Thoracic aorta (tissue), 2 donors: ENCODE measurements around the gene MLLT10. TPM values are rescaled to one million over a fixed set of nuclear protein-coding genes. Genes with fewer than 3 reads are reported as not detected.

Source experiments
- ATAC-seq: fragments of 150-250 bp; one replicate; pipeline ENCODE4 v1.8.0; 2017; ENCODE audit warnings: low read depth; ENCODE audit not compliant: insufficient number of reproducible peaks, low FRiP score
- DNase-seq: peaks from one replicate; pipeline ENCODE4 v3.0.0-alpha.2; 2020; ENCODE audit warnings: low spot score
- H3K27ac ChIP-seq, 2 donors: fragments of 200-600 bp; sonication (generic); 1 replicate in 1 of 2; 2 replicates in 1 of 2; pipeline ENCODE4 v1.5.1; 2016; ENCODE audit warnings: mild to moderate bottlenecking in 2 of 2, moderate library complexity in 2 of 2
- H3K27me3 ChIP-seq: fragments of 200-600 bp; sonication (generic); replicated peaks from 2 replicates; pipeline ENCODE4 v1.6.0; 2016; ENCODE audit warnings: mild to moderate bottlenecking; ENCODE audit not compliant: insufficient read depth
- H3K36me3 ChIP-seq: fragments of 200-600 bp; sonication (generic); one replicate; pipeline ENCODE4 v1.5.1; 2016
- H3K4me1 ChIP-seq, 2 donors: fragments of 200-600 bp; sonication (generic); 1 replicate in 1 of 2; 2 replicates in 1 of 2; pipeline versions ENCODE4 v1.5.1 to v1.6.0; 2016; ENCODE audit warnings: low read depth in 2 of 2, mild to moderate bottlenecking in 1 of 2; ENCODE audit not compliant: control insufficient read depth in 1 of 2
- H3K4me3 ChIP-seq: fragments of 200-600 bp; sonication (generic); 2 replicates; pipeline ENCODE4 v1.5.1; 2016; ENCODE audit warnings: mild to moderate bottlenecking
- H3K9me3 ChIP-seq: fragments of 200-600 bp; sonication (generic); 2 replicates; pipeline ENCODE4 v1.5.1; 2016
- total RNA-seq, 2 donors: library from RNA; depleted of rRNA; stranded (reverse); fragments of >200 nt; gene quantifications; one replicate each; pipeline versions ENCODE4 v1.1.0 to v1.2.3, GENCODE V29; 2016
- TF ChIP-seq, protein P1 (sequence below): fragments of 200-600 bp; sonication (generic); IDR thresholded peaks from one replicate; pipeline ENCODE4 v1.5.1; 2019; ENCODE audit warnings: antibody characterized with exemption

The MLLT10 gene
- total RNA-seq, 2 donors from 2014 or later, result 35.1 to 54.7 TPM

DNA sequence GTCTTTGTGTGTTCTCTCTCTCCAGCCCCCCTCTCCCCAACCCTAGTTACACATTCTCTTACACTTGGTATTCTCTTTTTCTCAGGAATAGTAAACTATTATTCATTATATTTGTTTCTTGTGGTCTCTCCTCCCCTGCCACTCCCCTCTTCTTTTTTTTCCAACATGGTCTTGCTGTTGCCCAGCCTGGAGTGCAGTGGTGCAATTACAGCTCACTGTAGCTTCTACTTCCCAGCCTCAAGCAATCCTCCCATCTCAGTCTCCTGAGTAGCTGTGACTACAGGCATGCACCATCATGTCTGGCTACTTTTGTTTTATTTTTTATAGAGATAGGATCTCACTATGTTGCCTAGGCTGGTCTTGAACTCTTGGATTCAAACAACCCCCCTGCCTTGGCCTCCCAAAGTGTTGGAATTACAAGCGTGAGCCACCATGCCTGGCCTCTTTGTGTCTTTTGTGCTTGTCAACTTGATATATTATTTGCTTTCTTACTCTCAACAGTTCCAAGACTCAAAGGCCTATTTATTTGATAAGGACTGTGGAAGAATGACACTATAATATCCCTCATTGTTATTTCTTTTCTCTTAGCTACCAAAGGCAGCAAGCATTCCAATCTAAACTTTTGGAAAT lies 66.9 kb downstream of the MLLT10 start:
- H3K36me3 ChIP-seq, result no peaks in the 10 kb centered on the region
- H3K9me3 ChIP-seq, result no peaks in the 10 kb centered on the region
- peaks cover 0 to 17% of the 10 kb centered on the region in 2 donors for H3K4me1 ChIP-seq
- H3K27me3 ChIP-seq, result no peaks in the 10 kb centered on the region
- no peak overlapping the region for H3K27ac ChIP-seq
- no peak overlapping the region for H3K4me3 ChIP-seq
- no peak for DNase-seq
- no peak for ATAC-seq
- TF ChIP-seq, protein P1, sequence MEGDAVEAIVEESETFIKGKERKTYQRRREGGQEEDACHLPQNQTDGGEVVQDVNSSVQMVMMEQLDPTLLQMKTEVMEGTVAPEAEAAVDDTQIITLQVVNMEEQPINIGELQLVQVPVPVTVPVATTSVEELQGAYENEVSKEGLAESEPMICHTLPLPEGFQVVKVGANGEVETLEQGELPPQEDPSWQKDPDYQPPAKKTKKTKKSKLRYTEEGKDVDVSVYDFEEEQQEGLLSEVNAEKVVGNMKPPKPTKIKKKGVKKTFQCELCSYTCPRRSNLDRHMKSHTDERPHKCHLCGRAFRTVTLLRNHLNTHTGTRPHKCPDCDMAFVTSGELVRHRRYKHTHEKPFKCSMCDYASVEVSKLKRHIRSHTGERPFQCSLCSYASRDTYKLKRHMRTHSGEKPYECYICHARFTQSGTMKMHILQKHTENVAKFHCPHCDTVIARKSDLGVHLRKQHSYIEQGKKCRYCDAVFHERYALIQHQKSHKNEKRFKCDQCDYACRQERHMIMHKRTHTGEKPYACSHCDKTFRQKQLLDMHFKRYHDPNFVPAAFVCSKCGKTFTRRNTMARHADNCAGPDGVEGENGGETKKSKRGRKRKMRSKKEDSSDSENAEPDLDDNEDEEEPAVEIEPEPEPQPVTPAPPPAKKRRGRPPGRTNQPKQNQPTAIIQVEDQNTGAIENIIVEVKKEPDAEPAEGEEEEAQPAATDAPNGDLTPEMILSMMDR, result no peak

DNA sequence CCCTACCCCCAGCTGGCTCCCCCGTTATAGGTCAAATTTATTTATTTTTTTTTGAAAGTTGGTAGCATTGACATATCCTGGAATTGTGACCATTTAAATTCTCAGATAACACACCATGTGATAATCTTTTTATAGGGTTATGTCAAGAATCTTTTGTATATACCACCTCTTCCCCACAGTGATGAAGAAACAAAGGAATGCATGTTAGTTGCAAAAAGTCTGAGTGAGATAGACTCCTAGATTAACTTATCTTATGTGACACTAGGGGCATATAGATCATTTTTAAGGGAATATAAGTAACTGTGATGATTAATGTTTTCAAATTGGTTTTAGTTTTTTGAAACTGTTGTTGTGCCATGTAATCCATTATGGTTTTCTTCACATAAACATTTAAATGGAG lies 68.3 kb downstream of the MLLT10 start:
- TF ChIP-seq, protein P1, result no peak
- H3K36me3 ChIP-seq, result no peaks in the 10 kb centered on the region
- H3K4me3 ChIP-seq, result no peak overlapping the region
- ATAC-seq, result no peak
- no peak for DNase-seq
- H3K4me1 ChIP-seq, result peaks cover 0 to 17% of the 10 kb centered on the region in 2 donors
- no peaks in the 10 kb centered on the region for H3K9me3 ChIP-seq
- H3K27me3 ChIP-seq, result no peaks in the 10 kb centered on the region
- H3K27ac ChIP-seq, result no peak overlapping the region

DNA sequence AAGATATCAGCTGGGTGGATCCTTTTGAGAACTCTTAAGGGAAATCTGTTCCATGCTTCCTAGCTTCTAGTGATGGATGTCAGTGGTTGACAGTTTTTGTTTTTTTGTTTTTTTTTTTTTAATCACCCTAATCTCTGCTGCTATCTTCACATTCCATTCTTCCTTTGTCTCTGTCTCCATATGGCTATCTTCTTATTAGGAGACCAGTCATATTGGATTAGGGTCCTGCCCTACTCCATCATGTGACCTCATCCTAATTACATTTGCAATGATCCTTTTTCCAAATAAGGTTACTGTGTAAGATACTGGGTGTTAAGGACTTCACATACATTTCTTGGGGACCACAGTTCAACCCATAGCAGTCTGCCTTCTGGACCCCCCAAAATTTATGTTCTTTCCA lies 69.7 kb downstream of the MLLT10 start:
- Histone ChIP-seq H3K36me3 (no peaks in the 10 kb centered on the region), H3K4me3 (no peak overlapping the region), H3K27ac (no peak overlapping the region), H3K4me1 (peaks cover 0 to 17% of the 10 kb centered on the region in 2 donors), H3K27me3 (no peaks in the 10 kb centered on the region), H3K9me3 (no peaks in the 10 kb centered on the region)
- DNase-seq (no peak), ATAC-seq (no peak)
- TF ChIP-seq, protein P1, result no peak

DNA sequence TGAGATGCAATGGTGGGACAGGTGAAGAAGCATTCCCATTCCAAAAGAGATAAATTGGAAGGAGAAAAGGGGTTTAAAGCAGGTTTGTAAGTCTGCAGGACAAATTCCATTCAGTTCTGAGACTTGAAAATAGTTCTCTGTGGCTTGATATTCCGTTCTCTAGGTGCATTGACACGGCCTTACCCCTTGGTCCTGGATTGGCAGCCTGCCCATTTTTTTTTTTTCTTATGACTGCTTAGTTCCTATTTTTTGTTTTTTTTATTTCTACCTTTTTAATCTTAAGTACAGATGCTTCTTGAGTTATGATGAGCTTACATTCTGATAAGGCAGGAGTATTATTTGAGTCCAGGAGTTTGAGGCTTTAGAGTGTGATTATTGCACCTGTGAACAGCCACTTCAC lies 70.6 kb downstream of the MLLT10 start:
- Histone ChIP-seq H3K27me3 (no peaks in the 10 kb centered on the region), H3K36me3 (no peaks in the 10 kb centered on the region), H3K4me3 (no peak overlapping the region), H3K9me3 (no peaks in the 10 kb centered on the region), H3K4me1 (peaks cover 0 to 13% of the 10 kb centered on the region in 2 donors), H3K27ac (no peak overlapping the region)
- TF ChIP-seq, protein P1, result no peak
- DNase-seq (no peak), ATAC-seq (no peak)

DNA sequence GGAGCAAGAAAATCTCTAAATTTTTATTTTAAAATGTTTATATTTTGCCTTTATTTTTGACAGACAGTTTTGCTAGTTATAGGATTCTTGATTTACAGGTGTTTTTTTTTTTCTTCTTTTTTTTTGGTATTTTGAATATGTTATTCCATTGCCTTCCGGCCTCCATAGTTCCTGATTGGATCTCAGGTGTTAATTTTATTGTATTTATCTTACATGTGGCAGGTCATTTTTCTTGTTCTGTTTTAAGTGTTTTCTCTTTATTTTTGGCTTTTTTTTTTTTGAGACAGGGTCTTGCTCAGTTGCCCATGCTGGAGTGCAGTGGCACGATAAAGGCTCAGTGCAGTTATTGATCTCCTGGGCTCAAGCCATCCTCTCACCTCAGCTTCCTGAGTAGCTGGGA lies 73.9 kb downstream of the MLLT10 start:
- TF ChIP-seq, protein P1, result no peak
- ATAC-seq, result no peak

More for the DNA sequence above, 73.9 kb downstream of the MLLT10 start:
- H3K27me3 ChIP-seq, result no peaks in the 10 kb centered on the region
- H3K27ac ChIP-seq, result no peak overlapping the region
- H3K4me1 ChIP-seq, result no peaks in the 10 kb centered on the region
- H3K9me3 ChIP-seq, result no peaks in the 10 kb centered on the region
- no peak overlapping the region for H3K4me3 ChIP-seq
- no peaks in the 10 kb centered on the region for H3K36me3 ChIP-seq
- DNase-seq, result no peak
